Measurements from ENCODE around the gene WDFY4. TPM values are rescaled to one million over a fixed set of nuclear protein-coding genes. Genes with fewer than 3 reads are reported as not detected.

Gene WDFY4
- total RNA-seq, 1 experiment from 2014 or later, result 0.22 TPM

DNA sequence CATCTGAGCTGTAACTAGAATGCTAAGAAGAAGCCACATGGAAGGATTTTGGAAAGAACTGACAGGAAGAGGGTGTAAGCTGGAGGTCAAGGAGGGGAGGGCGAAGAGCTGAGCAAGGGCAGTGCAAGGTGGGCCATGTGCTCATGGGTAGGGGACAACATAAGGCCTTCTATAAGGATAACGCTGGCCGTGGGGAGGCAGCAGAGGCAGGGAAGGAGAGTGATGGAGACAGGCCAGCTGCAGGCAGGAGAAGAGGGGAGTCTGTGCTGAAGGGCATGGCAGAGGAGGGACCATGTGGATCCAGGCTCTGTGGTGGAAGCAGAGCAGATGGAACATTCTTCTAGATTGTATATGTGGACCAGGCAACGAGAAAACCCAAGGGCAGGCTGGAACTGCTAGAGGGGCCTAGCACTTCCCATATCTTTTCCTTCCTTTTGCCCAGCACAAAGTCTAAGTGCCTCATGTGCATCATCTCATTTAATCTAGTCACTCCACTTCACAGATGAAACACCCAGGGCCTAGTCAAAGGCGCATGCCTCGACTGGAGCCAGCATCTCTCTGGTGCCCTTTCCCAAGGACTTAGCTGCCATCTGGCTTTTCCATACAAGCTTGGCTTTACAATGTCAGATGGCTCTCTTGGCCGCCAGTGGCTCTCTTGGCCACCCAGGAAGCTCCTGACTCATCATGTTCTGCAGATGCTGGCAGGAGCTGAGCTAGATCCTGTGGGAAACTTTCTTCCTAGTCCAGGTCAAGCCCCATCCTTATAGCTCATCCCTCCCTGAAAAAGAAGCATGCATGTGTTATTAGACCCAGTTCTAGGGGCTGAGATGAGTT is 248.4 kb downstream of the WDFY4 start:
- Histone ChIP-seq H3K27me3 (ENCODE audit: insufficient read depth, low read length) (peaks cover 11% of the 10 kb centered on the region; the same call in 1 of the 2 replicates), H3K79me2 (ENCODE audit: insufficient read depth, low read length) (no peaks in the 10 kb centered on the region), H3K36me3 (ENCODE audit: control insufficient read depth in 1 of 2, insufficient read depth in 2 of 2, low read length in 2 of 2) (no peaks in the 10 kb centered on the region), H3K4me3 (replicated peaks in 1 of 2; ENCODE audit: low read depth in 1 of 2, low read length in 2 of 2) (no peak overlapping the region), H3K9ac (ENCODE audit: low read length) (no peak overlapping the region), H3K4me1 (ENCODE audit: control insufficient read depth in 1 of 2, insufficient read depth in 2 of 2, low read length in 2 of 2) (no peaks in the 10 kb centered on the region), H3K4me2 (ENCODE audit: low read length) (no peak overlapping the region), H2AFZ (ENCODE audit: low read depth, low read length, poor library complexity, severe bottlenecking) (no peak overlapping the region), H3K27ac (ENCODE audit: low read depth, low read length) (no peak overlapping the region), H3K9me2 (ENCODE audit: insufficient read depth) (no peaks in the 10 kb centered on the region), H4K20me1 (ENCODE audit: insufficient read depth) (no peaks in the 10 kb centered on the region), H3K9me3 (ENCODE audit: control insufficient read depth in 1 of 2, insufficient read depth in 1 of 2, low read depth in 1 of 2, low read length in 2 of 2) (no peaks in the 10 kb centered on the region)
- DNase-seq (ENCODE audit: low read depth, low spot score), result no peak
- no peak for ATAC-seq
- intact Hi-C loops (cut with micrococcal nuclease), result no loop called here
- RAD21 ChIA-PET (ENCODE audit: low non-redundant PET in 1 of 2, low total read pairs in 2 of 2, uncharacterized antibody in 2 of 2, unreplicated experiment in 2 of 2), result no interaction called here
- POLR2A ChIA-PET, result no interaction called here
- no TSS peak for BruUV-seq (replicated peaks)
- no peak for TF ChIP-seq FOSL1 (IDR thresholded peaks at IDR 0.05; ENCODE audit: low read depth)
- TF ChIP-seq CBX3 (IDR thresholded peaks at IDR 0.05; ENCODE audit: low read depth), result no peak
- TF ChIP-seq SP1 (IDR thresholded peaks at IDR 0.05; ENCODE audit: low read depth), result no peak
- TF ChIP-seq SIN3A (IDR thresholded peaks at IDR 0.05; ENCODE audit: low read depth), result no peak
- TF ChIP-seq, protein P1, sequence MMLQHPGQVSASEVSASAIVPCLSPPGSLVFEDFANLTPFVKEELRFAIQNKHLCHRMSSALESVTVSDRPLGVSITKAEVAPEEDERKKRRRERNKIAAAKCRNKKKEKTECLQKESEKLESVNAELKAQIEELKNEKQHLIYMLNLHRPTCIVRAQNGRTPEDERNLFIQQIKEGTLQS (IDR thresholded peaks at IDR 0.05), result no peak
- CTCF ChIA-PET, result interaction anchor here (1.4 kb wide), 1 partner anchor 275 kb away, joined by 3 read pairs; no protein-coding TSS in a partner anchor

DNA sequence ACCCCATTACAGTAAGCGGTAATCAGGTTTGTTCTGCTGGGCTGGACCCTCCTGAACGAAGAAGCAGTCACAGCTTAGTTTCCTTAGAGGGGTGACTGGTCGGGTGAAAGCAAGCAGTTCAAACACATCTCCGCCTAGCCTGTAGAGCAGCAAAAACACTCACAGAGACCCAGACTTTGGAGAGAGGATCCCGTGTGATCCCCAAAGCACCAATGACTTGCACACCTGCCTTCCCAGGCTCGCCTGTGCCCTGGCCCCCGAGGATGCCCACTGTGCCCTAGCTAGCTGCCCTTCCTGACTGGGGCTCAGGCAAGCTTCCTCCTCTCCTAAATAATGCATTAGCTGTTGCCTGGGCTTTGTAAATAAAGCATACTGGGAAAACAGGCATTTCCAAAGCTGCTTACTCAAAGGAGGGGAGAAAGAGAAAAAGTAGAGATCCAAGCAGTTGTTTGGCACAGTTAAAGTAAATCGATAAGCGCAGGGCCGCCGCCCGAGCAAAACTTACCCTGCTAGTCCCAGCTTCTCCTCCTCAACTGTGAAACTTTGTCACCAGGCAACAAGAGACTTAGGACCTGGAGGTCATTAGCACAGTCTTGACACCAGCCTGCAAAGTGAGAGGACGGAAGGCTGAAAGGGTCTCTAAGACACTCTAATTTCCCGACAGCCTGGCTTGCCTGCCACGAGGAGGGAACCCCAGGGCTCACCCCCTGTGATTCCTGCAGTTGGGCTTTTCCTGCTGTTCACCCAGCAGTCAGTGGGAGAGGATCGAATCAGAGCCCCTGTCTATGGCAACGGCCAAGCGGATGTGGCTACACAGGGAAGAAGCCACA is 250.2 kb downstream of the WDFY4 start:
- Histone ChIP-seq H3K79me2 (ENCODE audit: insufficient read depth, low read length) (no peaks in the 10 kb centered on the region), H4K20me1 (ENCODE audit: insufficient read depth) (no peaks in the 10 kb centered on the region), H3K4me3 (replicated peaks in 1 of 2; ENCODE audit: low read depth in 1 of 2, low read length in 2 of 2) (no peak overlapping the region), H3K27ac (ENCODE audit: low read depth, low read length) (no peak overlapping the region), H3K27me3 (ENCODE audit: insufficient read depth, low read length) (peaks cover 5% of the 10 kb centered on the region; the same call in 1 of the 2 replicates), H3K4me2 (ENCODE audit: low read length) (no peak overlapping the region), H3K4me1 (ENCODE audit: control insufficient read depth in 1 of 2, insufficient read depth in 2 of 2, low read length in 2 of 2) (no peaks in the 10 kb centered on the region), H3K9me2 (ENCODE audit: insufficient read depth) (no peaks in the 10 kb centered on the region), H2AFZ (ENCODE audit: low read depth, low read length, poor library complexity, severe bottlenecking) (no peak overlapping the region), H3K36me3 (ENCODE audit: control insufficient read depth in 1 of 2, insufficient read depth in 2 of 2, low read length in 2 of 2) (no peaks in the 10 kb centered on the region), H3K9me3 (ENCODE audit: control insufficient read depth in 1 of 2, insufficient read depth in 1 of 2, low read depth in 1 of 2, low read length in 2 of 2) (no peaks in the 10 kb centered on the region), H3K9ac (ENCODE audit: low read length) (no peak overlapping the region)
- no TSS peak for BruUV-seq (replicated peaks)
- ChIA-PET CTCF (no interaction called here), RAD21 (ENCODE audit: low non-redundant PET in 1 of 2, low total read pairs in 2 of 2, uncharacterized antibody in 2 of 2, unreplicated experiment in 2 of 2) (no interaction called here), POLR2A (no interaction called here)
- DNase-seq (ENCODE audit: low read depth, low spot score) (no peak), ATAC-seq (no peak)
- intact Hi-C loops (cut with micrococcal nuclease), result no loop called here
- TF ChIP-seq, protein P2, sequence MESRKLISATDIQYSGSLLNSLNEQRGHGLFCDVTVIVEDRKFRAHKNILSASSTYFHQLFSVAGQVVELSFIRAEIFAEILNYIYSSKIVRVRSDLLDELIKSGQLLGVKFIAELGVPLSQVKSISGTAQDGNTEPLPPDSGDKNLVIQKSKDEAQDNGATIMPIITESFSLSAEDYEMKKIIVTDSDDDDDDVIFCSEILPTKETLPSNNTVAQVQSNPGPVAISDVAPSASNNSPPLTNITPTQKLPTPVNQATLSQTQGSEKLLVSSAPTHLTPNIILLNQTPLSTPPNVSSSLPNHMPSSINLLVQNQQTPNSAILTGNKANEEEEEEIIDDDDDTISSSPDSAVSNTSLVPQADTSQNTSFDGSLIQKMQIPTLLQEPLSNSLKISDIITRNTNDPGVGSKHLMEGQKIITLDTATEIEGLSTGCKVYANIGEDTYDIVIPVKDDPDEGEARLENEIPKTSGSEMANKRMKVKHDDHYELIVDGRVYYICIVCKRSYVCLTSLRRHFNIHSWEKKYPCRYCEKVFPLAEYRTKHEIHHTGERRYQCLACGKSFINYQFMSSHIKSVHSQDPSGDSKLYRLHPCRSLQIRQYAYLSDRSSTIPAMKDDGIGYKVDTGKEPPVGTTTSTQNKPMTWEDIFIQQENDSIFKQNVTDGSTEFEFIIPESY (IDR thresholded peaks at IDR 0.05; ENCODE audit: extremely low read depth, insufficient replicate concordance, low read length), result no peak
- no peak for TF ChIP-seq ZFX (IDR thresholded peaks at IDR 0.05)
- TF ChIP-seq, protein P1 (IDR thresholded peaks at IDR 0.05), result no peak
- TF ChIP-seq EZH2 (IDR thresholded peaks at IDR 0.05), result no peak
- TF ChIP-seq, protein P3, sequence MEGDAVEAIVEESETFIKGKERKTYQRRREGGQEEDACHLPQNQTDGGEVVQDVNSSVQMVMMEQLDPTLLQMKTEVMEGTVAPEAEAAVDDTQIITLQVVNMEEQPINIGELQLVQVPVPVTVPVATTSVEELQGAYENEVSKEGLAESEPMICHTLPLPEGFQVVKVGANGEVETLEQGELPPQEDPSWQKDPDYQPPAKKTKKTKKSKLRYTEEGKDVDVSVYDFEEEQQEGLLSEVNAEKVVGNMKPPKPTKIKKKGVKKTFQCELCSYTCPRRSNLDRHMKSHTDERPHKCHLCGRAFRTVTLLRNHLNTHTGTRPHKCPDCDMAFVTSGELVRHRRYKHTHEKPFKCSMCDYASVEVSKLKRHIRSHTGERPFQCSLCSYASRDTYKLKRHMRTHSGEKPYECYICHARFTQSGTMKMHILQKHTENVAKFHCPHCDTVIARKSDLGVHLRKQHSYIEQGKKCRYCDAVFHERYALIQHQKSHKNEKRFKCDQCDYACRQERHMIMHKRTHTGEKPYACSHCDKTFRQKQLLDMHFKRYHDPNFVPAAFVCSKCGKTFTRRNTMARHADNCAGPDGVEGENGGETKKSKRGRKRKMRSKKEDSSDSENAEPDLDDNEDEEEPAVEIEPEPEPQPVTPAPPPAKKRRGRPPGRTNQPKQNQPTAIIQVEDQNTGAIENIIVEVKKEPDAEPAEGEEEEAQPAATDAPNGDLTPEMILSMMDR (IDR thresholded peaks at IDR 0.05 in 2 of 3, conservative IDR thresholded peaks at IDR 0.05 in 1 of 3; ENCODE audit: borderline replicate concordance in 1 of 3, insufficient read depth in 1 of 3, low read depth in 2 of 3, low read length in 2 of 3), result no peak
- no peak for TF ChIP-seq EGR1 (IDR thresholded peaks at IDR 0.05; ENCODE audit: low read depth)
- TF ChIP-seq SIN3A (IDR thresholded peaks at IDR 0.05; ENCODE audit: low read depth), result no peak
- TF ChIP-seq TCF7L2 (IDR thresholded peaks at IDR 0.05; ENCODE audit: borderline replicate concordance, extremely low read depth, insufficient read depth, insufficient read length), result no peak
- TF ChIP-seq ELF1 (IDR thresholded peaks at IDR 0.05; ENCODE audit: borderline replicate concordance, low read depth), result no peak
- TF ChIP-seq POLR2AphosphoS5 (IDR thresholded peaks at IDR 0.05; ENCODE audit: low read depth, low read length), result no peak
